ENCODE results near the gene HERC3.
A peak's percentile ranks its signal among the peaks of the same experiment; 100 is the strongest.

The HERC3 gene

GRCh38 chr4:88587306-88587705 is 5.0 kb upstream of the HERC3 start:
- Mint-ChIP-seq H3K36me3 (ENCODE audit: low read depth) (no peaks in the 10 kb centered on the region), H3K27me3 (ENCODE audit: low read depth) (peaks cover 8% of the 10 kb centered on the region), H3K4me3 (no peak overlapping the region)

GRCh38 chr4:88592600-88593448 is 544 bp downstream of the HERC3 start:
- Mint-ChIP-seq H3K27ac (peak overlapping the region; percentile 27 to 87 (median 78)), H3K9me3 (no peaks in the 10 kb centered on the region), H3K27me3 (ENCODE audit: low read depth) (peaks cover 15% of the 10 kb centered on the region), H3K36me3 (ENCODE audit: low read depth) (peaks cover 9% of the 10 kb centered on the region), H3K4me1 (peaks cover 16% of the 10 kb centered on the region), H3K4me3 (peak overlapping the region; percentile 91 to 96 (median 95))
- no peak for TF ChIP-seq CTCF (IDR thresholded peaks at IDR 0.05; ENCODE audit: unreplicated experiment in 3 of 3)

More at GRCh38 chr4:88587306-88587705, 5.0 kb upstream of the HERC3 start:
- H3K27ac Mint-ChIP-seq, result no peak overlapping the region
- TF ChIP-seq CTCF (IDR thresholded peaks at IDR 0.05; ENCODE audit: unreplicated experiment in 3 of 3), result no peak
- H3K4me1 Mint-ChIP-seq, result no peaks in the 10 kb centered on the region
- H3K9me3 Mint-ChIP-seq, result no peaks in the 10 kb centered on the region

GRCh38 chr4:88597970-88598660 is 5.8 kb downstream of the HERC3 start:
- Mint-ChIP-seq H3K36me3 (ENCODE audit: low read depth) (peaks cover 9% of the 10 kb centered on the region), H3K9me3 (no peaks in the 10 kb centered on the region), H3K4me1 (peaks cover 52% of the 10 kb centered on the region), H3K4me3 (no peak overlapping the region), H3K27ac (peak overlapping the region; percentile 74 to 84 (median 76)), H3K27me3 (ENCODE audit: low read depth) (peaks cover 6% of the 10 kb centered on the region)
- TF ChIP-seq CTCF (IDR thresholded peaks at IDR 0.05; ENCODE audit: unreplicated experiment in 3 of 3), result no peak

GRCh38 chr4:88599298-88599697 is 7.0 kb downstream of the HERC3 start:
- Mint-ChIP-seq H3K9me3 (no peaks in the 10 kb centered on the region), H3K27me3 (ENCODE audit: low read depth) (peaks cover 3% of the 10 kb centered on the region), H3K4me1 (peaks cover 47% of the 10 kb centered on the region), H3K4me3 (peak overlapping the region in 1 of 3 experiments; percentile 32), H3K27ac (peak overlapping the region; percentile 41 to 84 (median 74)), H3K36me3 (ENCODE audit: low read depth) (peaks cover 10% of the 10 kb centered on the region)
- no peak for TF ChIP-seq CTCF (IDR thresholded peaks at IDR 0.05; ENCODE audit: unreplicated experiment in 3 of 3)

GRCh38 chr4:88599714-88600113 is 7.4 kb downstream of the HERC3 start:
- Mint-ChIP-seq H3K9me3 (no peaks in the 10 kb centered on the region), H3K27ac (peak overlapping the region; percentile 71 to 84 (median 74)), H3K4me1 (peaks cover 47% of the 10 kb centered on the region), H3K36me3 (ENCODE audit: low read depth) (peaks cover 14% of the 10 kb centered on the region), H3K27me3 (ENCODE audit: low read depth) (peaks cover 3% of the 10 kb centered on the region), H3K4me3 (no peak overlapping the region)
- no peak for TF ChIP-seq CTCF (IDR thresholded peaks at IDR 0.05; ENCODE audit: unreplicated experiment in 3 of 3)

Data from nephron (organoid).